Smooth muscle cell (in vitro differentiated cells): Measurements from ENCODE around the gene RBFOX2. TPM values are rescaled to one million over a fixed set of nuclear protein-coding genes. Genes with fewer than 3 reads are reported as not detected.
A peak's percentile ranks its signal among the peaks of the same experiment; 100 is the strongest.
"Not testable (repeated sequence)": the region's sequence is repeated elsewhere in the genome, so short reads cannot be mapped to it uniquely, and the experiment has no call there.

Experiments used
- DNase-seq: peaks from one replicate; lab custom pipeline; 2025; ENCODE audit not compliant: unreplicated experiment; lab: John Stamatoyannopoulos, UW
- H2AFZ ChIP-seq: fragments of 200-600 bp; sonication (generic); 2 replicates; pipeline ENCODE4 v1.6.0; 2016; ENCODE audit warnings: antibody characterized with exemption, low read depth, mild to moderate bottlenecking
- H3F3A ChIP-seq: fragments of 200-600 bp; sonication (generic); 2 replicates; pipeline ENCODE4 v1.6.0; 2017; ENCODE audit warnings: antibody characterized with exemption, low read depth
- H3K27ac ChIP-seq: fragments of 200-600 bp; sonication (generic); 2 replicates; pipeline ENCODE4 v1.5.1; 2016; ENCODE audit warnings: low read depth, mild to moderate bottlenecking
- H3K27me3 ChIP-seq: fragments of 200-600 bp; sonication (generic); 2 replicates; pipeline ENCODE4 v1.6.1; 2016; ENCODE audit warnings: low read depth, mild to moderate bottlenecking
- H3K36me3 ChIP-seq: fragments of 200-600 bp; sonication (generic); 2 replicates; pipeline ENCODE4 v1.5.1; 2016; ENCODE audit warnings: low read depth
- H3K4me1 ChIP-seq: fragments of 200-600 bp; sonication (generic); 2 replicates; pipeline ENCODE4 v1.5.1; 2016; ENCODE audit warnings: low read depth
- H3K4me2 ChIP-seq: fragments of 200-600 bp; sonication (generic); 2 replicates; pipeline ENCODE4 v1.6.0; 2016; ENCODE audit warnings: mild to moderate bottlenecking
- H3K4me3 ChIP-seq: fragments of 200-600 bp; sonication (generic); 2 replicates; pipeline ENCODE4 v1.5.1; 2016; ENCODE audit warnings: mild to moderate bottlenecking
- H3K79me2 ChIP-seq: fragments of 200-600 bp; sonication (generic); 2 replicates; pipeline ENCODE4 v1.6.0; 2016; ENCODE audit warnings: low read depth, mild to moderate bottlenecking
- H3K9ac ChIP-seq: fragments of 200-600 bp; sonication (generic); 2 replicates; pipeline ENCODE4 v1.6.0; 2016; ENCODE audit warnings: low read depth
- H3K9me3 ChIP-seq: fragments of 200-600 bp; sonication (generic); replicated peaks from 2 replicates; pipeline ENCODE4 v1.5.1; 2016; ENCODE audit warnings: low read depth
- H4K20me1 ChIP-seq: fragments of 200-600 bp; sonication (generic); 2 replicates; pipeline ENCODE4 v1.6.0; 2016; ENCODE audit warnings: low read depth
- CTCF ChIP-seq: fragments of 200-600 bp; sonication (generic); IDR thresholded peaks from 2 replicates; pipeline ENCODE4 v1.5.1; 2017; ENCODE audit warnings: borderline replicate concordance, mild to moderate bottlenecking, antibody characterized with exemption; ENCODE audit not compliant: insufficient read depth, poor library complexity, severe bottlenecking
- WGBS: methylation state at CpG from one replicate; pipeline ENCODE4 v1.1.7; 2016; ENCODE audit warnings: low lambda C conversion rate; 5-methylcytosine and 5-hydroxymethylcytosine counted together
- polyA plus RNA-seq: library from polyadenylated mRNA; unstranded; fragments of >200 nt; fragmentation: Nextera tagmentation; extraction: Ambion mirVana; gene quantifications from 2 replicates; pipeline ENCODE4 v1.2.1, GENCODE V29; 2016
- total RNA-seq: library from RNA; depleted of rRNA; stranded (reverse); fragments of >200 nt; gene quantifications from 2 replicates; pipeline ENCODE4 v1.2.3, GENCODE V29; 2014

The RBFOX2 gene
- total and polyA plus RNA-seq, 2 experiments from 2014 or later: 128 to 144 TPM

GRCh38 chr22:36052505-36052941 is 23.9 kb upstream of the RBFOX2 start:
- H3K4me1 ChIP-seq: no peaks in the 10 kb centered on the region

GRCh38 chr22:36049678-36049997 is 21.0 kb upstream of the RBFOX2 start:
- no peaks in the 10 kb centered on the region for H3K79me2 ChIP-seq
- H4K20me1 ChIP-seq: no peaks in the 10 kb centered on the region
- H3K4me2 ChIP-seq: peak overlapping the region; percentile 23
- peaks cover 4% of the 10 kb centered on the region for H3F3A ChIP-seq
- H3K4me1 ChIP-seq: no peaks in the 10 kb centered on the region
- H3K9ac ChIP-seq: no peak overlapping the region
- peak overlapping the region; percentile 44 for H3K27ac ChIP-seq
- 60% methylated on average over 2 of the region's 2 CpGs for WGBS
- DNase-seq: no peak
- H3K9me3 ChIP-seq: no peaks in the 10 kb centered on the region
- H3K27me3 ChIP-seq: no peaks in the 10 kb centered on the region
- H3K4me3 ChIP-seq: no peak overlapping the region
- peak overlapping the region; percentile 8 for H2AFZ ChIP-seq
- no peak for TF ChIP-seq CTCF
- no peaks in the 10 kb centered on the region for H3K36me3 ChIP-seq

More at GRCh38 chr22:36052505-36052941, 23.9 kb upstream of the RBFOX2 start:
- Histone ChIP-seq H3K9me3 (no peaks in the 10 kb centered on the region), H3K9ac (peak overlapping the region; percentile 58), H3K4me2 (peak overlapping the region; percentile 11), H3K36me3 (no peaks in the 10 kb centered on the region), H2AFZ (peak overlapping the region; percentile 78), H3F3A (peaks cover 8% of the 10 kb centered on the region), H3K27ac (peak overlapping the region; percentile 95), H4K20me1 (no peaks in the 10 kb centered on the region), H3K4me3 (no peak overlapping the region), H3K79me2 (no peaks in the 10 kb centered on the region), H3K27me3 (no peaks in the 10 kb centered on the region)
- DNase-seq: no peak
- TF ChIP-seq CTCF: no peak
- 71% methylated on average over 5 of the region's 5 CpGs for WGBS

- Histone ChIP-seq H3K9me3 (no peaks in the 10 kb centered on the region), H3K4me1 (no peaks in the 10 kb centered on the region), H2AFZ (peak overlapping the region; percentile 8), H3K4me3 (no peak overlapping the region), H3F3A (peaks cover 4% of the 10 kb centered on the region), H3K27me3 (no peaks in the 10 kb centered on the region), H3K9ac (no peak overlapping the region), H3K79me2 (no peaks in the 10 kb centered on the region), H3K4me2 (peak overlapping the region; percentile 23), H4K20me1 (no peaks in the 10 kb centered on the region), H3K36me3 (no peaks in the 10 kb centered on the region), H3K27ac (peak overlapping the region; percentile 44)
- TF ChIP-seq CTCF: no peak
- WGBS: 53% methylated on average over 11 of the region's 11 CpGs
- DNase-seq: no peak
Measured at GRCh38 chr22:36048911-36049677, 20.5 kb upstream of the RBFOX2 start.

GRCh38 chr22:36044517-36044916 is 15.9 kb upstream of the RBFOX2 start:
- not testable (repeated sequence) for H3K27ac ChIP-seq, H3K4me2 ChIP-seq, H3K79me2 ChIP-seq, H4K20me1 ChIP-seq, H3K9me3 ChIP-seq, DNase-seq, H2AFZ ChIP-seq, H3K27me3 ChIP-seq, H3K4me3 ChIP-seq, H3K36me3 ChIP-seq, H3F3A ChIP-seq, H3K9ac ChIP-seq, H3K4me1 ChIP-seq
- 94% methylated on average over 3 of the region's 3 CpGs for WGBS
